ENCODE data around the gene GEMIN7. TPM values are rescaled to one million over a fixed set of nuclear protein-coding genes. Genes with fewer than 3 reads are reported as not detected.

Gene GEMIN7
- total and polyA plus RNA-seq, 8 donors = 3.8 to 26.2 (median 8.1) TPM

DNA sequence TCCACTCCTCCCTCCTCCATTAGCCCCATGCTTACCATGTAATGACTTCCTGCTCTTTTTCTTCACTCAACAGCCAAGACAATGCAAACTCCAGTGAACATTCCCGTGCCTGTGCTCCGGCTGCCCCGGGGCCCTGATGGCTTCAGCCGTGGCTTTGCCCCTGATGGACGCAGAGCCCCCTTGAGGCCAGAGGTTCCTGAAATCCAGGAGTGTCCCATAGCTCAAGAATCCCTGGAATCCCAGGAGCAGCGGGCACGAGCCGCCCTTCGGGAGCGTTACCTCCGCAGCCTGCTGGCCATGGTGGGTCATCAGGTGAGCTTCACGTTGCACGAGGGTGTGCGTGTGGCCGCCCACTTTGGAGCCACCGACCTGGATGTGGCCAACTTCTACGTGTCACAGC, 11.0 kb downstream of the GEMIN7 start:
- intact Hi-C loops (cut with DNase I) = no loop called here
- Histone ChIP-seq H3K36me3 (no peaks in the 10 kb centered on the region), H3K9me3 (no peaks in the 10 kb centered on the region), H3K4me3 (no peak overlapping the region), H3K27me3 (no peaks in the 10 kb centered on the region), H3K4me1 (peaks cover 7 to 19% (median 11%) of the 10 kb centered on the region in 3 donors), H3K27ac (no peak overlapping the region)
- FAIRE-seq = no peak
- ATAC-seq = no peak
- WGBS, 2 donors = 89 to 92% methylated on average over 17 of the region's 17 CpGs
- peak in 2 of 6 donors; percentile 53 to 64 for DNase-seq
- TF ChIP-seq, protein P1, sequence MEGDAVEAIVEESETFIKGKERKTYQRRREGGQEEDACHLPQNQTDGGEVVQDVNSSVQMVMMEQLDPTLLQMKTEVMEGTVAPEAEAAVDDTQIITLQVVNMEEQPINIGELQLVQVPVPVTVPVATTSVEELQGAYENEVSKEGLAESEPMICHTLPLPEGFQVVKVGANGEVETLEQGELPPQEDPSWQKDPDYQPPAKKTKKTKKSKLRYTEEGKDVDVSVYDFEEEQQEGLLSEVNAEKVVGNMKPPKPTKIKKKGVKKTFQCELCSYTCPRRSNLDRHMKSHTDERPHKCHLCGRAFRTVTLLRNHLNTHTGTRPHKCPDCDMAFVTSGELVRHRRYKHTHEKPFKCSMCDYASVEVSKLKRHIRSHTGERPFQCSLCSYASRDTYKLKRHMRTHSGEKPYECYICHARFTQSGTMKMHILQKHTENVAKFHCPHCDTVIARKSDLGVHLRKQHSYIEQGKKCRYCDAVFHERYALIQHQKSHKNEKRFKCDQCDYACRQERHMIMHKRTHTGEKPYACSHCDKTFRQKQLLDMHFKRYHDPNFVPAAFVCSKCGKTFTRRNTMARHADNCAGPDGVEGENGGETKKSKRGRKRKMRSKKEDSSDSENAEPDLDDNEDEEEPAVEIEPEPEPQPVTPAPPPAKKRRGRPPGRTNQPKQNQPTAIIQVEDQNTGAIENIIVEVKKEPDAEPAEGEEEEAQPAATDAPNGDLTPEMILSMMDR (IDR thresholded peaks at IDR 0.05) = no peak

DNA sequence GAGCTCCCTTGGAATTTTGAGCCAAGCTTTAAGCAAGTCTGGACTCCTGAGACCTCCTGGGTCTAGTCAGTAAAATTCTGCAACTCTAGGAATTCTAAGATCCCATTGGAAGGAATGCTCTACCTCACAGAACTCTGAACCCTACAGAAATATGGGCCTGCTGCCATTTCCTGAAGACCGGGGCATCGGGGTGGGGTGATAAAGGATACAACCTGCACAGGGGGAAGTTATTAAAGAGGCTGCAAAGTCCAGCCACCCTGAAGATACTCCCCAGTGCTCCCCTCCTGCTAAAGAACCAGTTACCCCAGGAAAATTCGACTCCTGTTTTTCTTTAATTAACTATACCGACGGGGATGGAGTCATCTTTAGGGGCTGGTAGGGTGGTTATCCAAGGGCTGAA, 11.5 kb downstream of the GEMIN7 start:
- Histone ChIP-seq H3K9me3 (no peaks in the 10 kb centered on the region), H3K27ac (peak overlapping the region; percentile 53 to 94 (median 84))
- ATAC-seq = no peak

DNA sequence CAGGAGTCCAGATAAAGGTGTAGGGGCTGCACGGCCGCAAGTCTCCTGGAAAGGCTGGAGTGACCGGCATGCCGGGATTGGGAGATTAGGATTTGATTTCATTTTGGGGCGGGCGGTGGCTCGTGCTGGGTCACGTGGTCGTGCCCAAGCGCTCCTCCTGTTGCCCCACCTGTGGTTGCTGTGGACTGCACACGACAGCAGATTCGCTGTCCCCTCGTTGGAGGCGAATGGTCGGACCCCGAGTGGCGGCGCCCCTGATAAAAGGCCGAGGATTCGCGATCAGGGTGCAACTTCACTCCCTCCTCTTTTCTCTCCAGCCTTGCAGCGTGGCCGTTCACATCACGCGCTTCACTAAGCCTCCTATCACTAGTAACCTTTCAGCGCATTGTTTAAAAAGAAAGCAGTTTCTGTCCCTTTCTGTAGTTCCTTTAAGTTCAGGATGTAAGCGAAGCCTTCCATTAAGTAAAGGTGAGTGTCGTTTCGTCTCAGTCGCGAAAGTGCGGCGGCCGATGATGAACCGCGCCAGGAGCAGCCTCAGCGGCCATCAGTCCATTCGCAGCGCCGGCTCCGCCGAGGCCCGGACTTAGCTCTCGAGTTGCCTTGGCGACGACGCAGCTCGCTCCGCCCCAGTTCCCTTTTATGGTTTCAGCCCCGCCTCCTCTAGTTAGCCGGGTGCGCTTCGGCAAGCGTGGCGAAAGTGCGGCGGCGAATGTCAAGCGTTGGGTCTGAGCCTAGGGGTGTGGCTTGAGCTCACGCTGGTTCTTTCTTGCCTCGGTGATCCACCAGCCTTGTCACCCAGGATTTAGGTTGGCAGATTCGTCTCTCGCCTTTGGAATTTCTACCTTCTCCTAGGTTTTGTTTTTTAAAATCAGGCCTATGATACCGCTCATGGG, 12.2 kb downstream of the GEMIN7 start:
- TF ChIP-seq, protein P1 (IDR thresholded peaks at IDR 0.05) = no peak
- H3K4me3 ChIP-seq = peak overlapping the region; percentile 5 to 97 (median 90)
- peak overlapping the region; percentile 77 to 94 (median 84) for H3K27ac ChIP-seq
- intact Hi-C loops (cut with DNase I) = no loop called here
- peaks cover 11 to 20% (median 13%) of the 10 kb centered on the region in 3 donors for H3K4me1 ChIP-seq
- H3K9me3 ChIP-seq = no peaks in the 10 kb centered on the region
- DNase-seq (peak; percentile 95 to 99 (median 98)), ATAC-seq (peak; percentile 88 to 95 (median 89)), FAIRE-seq (peak; percentile 97)
- no peaks in the 10 kb centered on the region for H3K36me3 ChIP-seq
- H3K27me3 ChIP-seq = no peaks in the 10 kb centered on the region
- WGBS, 2 donors = 2 to 3% methylated on average over 64 of the region's 64 CpGs

More for the DNA sequence above, 11.5 kb downstream of the GEMIN7 start:
- H3K27me3 ChIP-seq = no peaks in the 10 kb centered on the region
- intact Hi-C loops (cut with DNase I) = no loop called here
- 13 to 16% methylated on average over 5 of the region's 5 CpGs for WGBS, 2 donors
- H3K4me1 ChIP-seq = peaks cover 11 to 20% (median 12%) of the 10 kb centered on the region in 3 donors
- TF ChIP-seq, protein P1 (IDR thresholded peaks at IDR 0.05) = no peak
- no peaks in the 10 kb centered on the region for H3K36me3 ChIP-seq
- H3K4me3 ChIP-seq = peak overlapping the region; percentile 1 to 94 (median 50)
- FAIRE-seq = no peak
- DNase-seq = peak in 1 of 6 donors; percentile 7

DNA sequence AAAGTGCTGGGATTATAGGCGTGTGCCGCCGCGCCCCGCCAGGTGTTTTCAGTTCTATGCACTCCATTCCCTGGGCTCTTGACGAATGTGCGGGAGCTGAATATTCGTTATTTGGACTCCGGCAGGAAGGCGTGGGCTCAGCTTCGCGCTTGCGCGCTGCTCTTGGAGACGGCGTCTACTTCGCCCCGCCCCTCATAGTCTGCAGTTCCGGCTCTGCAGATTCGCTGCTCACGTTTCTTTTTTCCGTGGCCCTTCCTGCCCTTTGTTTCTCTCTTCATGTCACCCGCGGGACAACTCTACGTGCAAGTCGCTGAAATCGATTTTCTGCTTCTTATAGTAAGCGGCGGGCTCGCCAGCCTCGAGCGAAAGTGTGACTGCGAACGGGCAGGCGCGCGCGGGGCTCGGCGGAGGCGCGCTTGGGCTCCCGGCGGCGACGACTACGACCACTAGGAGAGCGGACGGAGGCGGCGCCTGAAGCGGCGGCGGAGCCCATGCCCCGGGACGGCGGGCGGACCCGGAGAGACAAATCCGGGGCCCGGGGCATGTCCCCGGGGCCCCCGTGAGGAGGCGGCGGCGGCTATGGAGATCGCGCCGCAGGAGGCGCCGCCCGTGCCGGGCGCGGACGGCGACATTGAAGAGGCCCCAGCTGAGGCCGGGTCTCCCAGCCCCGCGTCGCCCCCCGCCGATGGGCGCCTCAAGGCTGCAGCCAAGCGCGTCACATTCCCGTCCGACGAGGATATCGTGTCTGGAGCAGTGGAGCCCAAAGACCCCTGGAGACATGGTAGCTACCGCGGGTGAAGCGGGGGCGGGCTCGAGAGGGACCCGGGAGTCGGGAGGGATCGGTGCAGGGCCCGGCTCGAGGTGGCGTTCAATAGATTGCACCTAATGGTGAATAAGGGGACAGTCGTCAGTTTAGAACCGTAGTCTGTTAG, 14.0 kb downstream of the GEMIN7 start, which contains the start of gene PPP1R37:
PPP1R37 (plus strand) TSS at position 433 of the 932 bp plus-strand sequence; CDS start at position 580, 147 bp downstream.
- Histone ChIP-seq H3K4me3 (peak within 1 kb of the TSS; percentile 85 to 97 (median 94)), H3K36me3 (no peaks in the 10 kb centered on the region), H3K27ac (peak within 1 kb of the TSS; percentile 77 to 94 (median 84)), H3K27me3 (no peaks in the 10 kb centered on the region), H3K4me1 (peaks cover 13 to 24% (median 13%) of the 10 kb centered on the region in 3 donors), H3K9me3 (no peaks in the 10 kb centered on the region)
- TF ChIP-seq, protein P1 (IDR thresholded peaks at IDR 0.05) = peak in 1 of 4 donors; percentile 24
- intact Hi-C loops (cut with DNase I) = no loop called here
- DNase-seq (peak; percentile 93 to 98 (median 95)), FAIRE-seq (peak; percentile 80), ATAC-seq (peak; percentile 80 to 91 (median 85))
- 0% methylated on average over 92 to 103 of the region's 103 CpGs for WGBS, 2 donors

All from pancreas (tissue), 10 donors.